ENCODE data around the gene CYP26A1.
A peak's percentile ranks its signal among the peaks of the same experiment; 100 is the strongest.

The CYP26A1 gene

DNA sequence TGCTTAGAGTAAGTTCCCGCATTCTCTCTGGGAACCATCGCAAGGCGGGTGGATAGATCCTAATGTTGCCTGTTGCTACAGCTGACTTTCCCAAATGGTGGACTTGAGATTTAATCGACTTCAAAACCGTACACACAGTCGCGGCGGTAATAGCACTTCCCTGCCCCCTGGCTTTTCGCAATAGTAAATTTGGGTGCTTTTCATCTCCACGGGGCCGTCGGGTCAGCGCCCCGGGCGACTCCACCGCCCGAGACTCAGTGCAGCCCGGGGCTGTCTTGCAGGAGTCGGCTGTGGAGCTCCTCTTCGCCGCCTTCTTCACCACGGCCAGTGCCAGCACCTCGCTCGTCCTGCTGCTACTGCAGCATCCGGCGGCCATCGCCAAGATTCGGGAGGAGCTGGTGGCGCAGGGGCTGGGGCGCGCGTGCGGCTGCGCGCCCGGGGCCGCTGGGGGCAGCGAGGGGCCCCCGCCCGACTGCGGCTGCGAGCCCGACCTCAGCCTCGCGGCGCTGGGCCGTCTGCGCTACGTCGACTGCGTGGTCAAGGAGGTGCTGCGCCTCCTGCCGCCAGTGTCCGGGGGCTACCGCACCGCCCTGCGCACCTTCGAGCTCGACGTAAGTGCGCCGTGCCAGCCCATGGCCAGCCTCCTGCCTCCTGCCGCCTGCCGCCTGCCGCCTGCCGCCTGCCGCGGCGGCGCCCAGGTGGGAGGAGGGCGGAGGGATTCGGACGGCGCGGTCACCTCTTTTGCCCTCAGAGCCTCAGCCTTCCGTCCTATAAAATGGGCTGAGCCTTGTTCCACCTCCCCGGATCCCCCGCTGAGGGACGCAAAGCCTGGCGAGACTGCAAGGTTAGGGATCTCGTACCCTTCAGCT is 7.8 kb upstream of the CYP26A1 start:
- DNase-seq: no peak

DNA sequence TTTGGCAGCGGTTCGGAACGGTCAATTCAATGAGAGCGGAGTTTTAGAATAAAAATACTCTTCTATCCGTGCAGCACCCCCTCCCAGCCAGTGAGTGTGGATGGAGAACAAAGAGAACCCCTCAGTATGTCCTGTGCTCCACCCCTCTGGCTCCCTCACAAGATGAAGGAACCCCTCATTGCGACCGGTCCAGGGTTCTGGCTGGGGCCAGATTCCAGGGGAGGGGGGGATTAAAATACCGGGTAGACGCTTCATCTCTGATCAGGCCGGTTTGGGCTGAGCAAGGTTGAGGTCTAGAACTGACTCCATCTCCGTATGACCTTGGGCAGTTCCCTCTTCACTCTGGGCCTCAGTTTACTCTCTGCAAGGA is 7.2 kb upstream of the CYP26A1 start:
- no peak for DNase-seq

DNA sequence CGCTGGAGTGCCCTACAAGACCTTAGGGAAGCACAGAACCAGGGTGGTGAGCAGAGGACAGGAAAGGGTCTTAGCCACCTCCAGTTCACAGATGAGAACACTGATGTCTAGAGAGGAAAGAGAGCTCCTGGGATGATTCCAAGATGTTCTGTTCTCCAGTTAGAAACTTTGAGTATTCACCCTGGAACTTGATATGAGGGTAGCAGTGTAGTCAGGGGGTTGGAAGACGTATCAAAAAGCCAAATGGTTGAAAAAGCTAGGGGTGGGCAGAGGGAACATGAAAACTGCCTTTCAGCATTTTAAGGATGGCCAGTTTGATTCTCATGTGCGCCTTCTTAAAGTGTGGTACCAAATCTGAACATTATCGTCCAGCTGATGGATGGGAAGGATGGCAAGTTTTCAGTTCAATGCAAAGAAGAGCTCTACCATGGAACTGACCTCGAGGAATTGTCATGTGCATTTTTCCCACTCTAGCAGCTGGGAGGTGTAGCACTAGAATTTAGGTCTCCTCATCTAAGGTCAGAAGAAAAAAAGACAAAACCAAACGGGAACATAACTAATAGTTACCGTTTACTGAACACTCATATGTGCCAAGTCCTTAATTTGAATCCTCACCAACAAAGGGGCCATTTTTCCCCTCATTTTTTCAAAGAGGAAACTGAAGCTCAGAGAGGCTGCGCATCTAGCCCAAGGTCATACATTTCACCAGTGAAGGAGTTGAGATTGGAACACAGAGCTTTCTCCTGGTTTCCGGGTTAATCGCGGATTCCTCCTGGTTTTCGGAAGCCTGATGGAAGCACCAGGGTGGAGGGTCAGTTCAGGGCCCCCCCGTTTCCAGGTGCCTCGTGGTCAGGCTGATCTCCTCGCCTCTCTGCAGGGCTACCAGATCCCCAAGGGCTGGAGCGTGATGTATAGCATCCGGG is 6.0 kb upstream of the CYP26A1 start:
- DNase-seq: no peak

DNA sequence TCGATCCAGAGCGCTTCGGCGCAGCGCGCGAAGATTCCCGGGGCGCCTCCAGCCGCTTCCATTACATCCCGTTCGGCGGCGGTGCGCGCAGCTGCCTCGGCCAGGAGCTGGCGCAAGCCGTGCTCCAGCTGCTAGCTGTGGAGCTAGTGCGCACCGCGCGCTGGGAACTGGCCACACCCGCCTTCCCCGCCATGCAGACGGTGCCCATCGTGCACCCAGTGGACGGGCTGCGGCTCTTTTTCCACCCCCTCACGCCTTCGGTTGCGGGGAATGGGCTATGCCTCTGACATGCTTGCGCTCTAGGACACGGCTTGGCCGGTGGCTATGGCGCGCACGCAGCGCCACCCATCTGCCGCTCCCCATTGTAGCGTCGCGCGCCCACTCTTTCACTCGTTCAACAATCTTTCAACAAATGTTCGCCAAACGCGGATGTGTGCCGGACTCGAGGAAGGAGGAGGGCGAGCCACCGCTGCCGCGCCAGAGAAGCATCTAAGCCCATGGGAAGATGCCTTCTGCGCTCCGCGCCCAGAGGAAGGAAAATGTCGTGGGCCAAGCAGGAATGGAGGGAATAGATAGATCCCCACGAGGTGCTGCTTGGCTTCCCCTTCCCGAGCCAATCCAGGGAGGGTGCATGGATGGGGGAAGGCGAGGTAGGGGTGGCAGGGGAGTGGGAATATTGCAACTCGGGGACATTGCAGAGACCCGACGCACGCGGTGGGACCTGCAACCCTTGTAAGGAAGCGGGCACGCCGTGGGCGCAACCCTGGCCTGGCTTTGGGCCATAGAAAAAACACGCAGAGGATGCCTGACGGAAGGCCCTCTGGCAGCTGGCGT is 5.1 kb upstream of the CYP26A1 start:
- no peak for DNase-seq

DNA sequence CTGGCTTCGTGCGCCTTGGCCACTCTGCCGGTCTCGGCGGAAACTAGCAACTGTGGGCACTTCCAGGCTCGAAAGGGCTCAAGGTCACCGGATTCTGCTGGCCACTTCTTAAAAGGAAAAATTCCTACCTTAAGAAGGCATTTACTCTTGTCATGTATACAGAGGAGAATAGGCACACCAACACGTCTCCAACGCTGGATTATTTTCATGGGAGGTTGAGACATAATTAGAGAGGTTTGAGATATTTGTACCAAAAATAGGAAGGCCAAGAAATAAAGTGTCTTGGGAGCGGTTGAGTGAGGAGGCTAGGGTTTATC is 4.5 kb upstream of the CYP26A1 start:
- no peak for DNase-seq

DNA sequence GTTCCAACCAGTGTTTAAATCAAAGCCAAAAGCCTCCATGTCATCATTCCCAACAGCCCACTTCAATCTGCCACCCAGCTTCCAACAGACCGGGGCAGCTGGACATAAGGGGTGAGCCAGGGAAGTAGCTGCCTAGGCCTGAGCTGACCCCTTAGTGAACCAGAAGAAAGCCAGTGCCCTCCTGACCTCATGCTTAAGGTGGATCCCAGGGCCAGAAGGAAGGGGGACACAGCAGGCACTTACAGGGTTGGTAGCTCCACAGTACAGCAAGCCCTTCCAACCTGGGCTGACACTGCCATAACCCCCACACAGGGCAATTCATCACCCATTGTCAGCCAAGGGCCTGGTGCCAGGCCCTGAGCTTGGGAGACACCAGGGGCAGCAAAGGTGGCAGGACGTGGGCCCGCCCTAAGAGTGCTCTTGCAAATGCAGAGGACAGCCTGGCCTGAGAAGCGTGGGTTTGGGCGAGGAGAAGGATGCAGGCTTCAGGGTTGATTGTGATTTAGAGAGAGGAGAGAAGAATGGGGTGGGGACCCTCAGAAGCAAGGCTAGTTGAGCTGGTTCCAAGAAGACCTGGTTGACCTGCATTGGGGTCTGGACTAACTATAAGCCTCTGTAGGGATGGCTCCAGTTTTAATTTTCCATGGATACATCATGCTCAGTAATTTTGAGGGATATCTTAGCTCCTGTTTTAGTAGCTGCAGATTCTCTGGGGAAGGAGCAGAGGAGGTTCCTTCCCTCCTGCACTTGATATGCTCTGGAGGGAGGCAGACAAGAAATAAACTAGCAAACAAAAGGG is 3.1 kb upstream of the CYP26A1 start:
- DNase-seq: no peak

DNA sequence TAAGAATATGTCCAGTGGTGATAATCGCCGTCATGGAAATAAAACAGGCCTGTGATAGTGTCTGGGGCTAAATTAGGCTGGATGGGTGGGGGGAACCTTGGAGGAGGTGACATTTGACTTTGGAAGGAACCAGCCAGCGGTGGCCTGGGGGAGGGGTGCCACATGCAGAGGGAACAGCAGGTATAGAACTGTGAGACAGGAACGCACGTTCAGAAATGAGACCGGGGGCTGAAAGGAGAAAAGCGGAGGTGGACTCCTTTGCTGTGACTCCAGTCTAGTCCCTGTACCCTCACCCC is 2.6 kb upstream of the CYP26A1 start:
- no peak for DNase-seq

DNA sequence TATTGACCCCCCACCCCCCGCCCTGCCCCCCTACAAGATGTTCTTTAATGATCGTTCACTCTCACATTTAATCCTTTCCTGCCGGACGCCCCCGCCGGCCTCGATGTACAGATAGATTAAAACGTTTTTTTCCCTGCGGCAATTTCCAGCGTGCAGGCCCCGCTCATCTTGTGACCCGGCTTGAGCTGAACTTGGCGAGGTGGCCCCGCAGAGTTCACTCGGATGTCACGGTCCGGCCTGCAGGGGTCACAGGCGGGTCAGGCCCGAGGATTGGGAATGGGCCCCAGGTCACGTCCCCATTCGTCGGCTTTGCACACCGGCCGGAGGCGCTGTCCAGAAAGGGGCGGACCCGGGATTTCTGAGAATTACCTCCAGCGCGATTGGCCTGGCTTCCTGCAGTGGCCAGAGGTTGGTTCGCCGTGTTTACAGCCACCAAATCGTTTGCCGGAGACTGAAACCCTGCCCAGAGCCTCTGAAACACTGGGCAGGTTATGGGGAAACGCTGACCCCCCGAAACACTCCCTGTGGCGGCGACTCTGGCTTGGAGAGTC is 1.9 kb upstream of the CYP26A1 start:
- no peak for DNase-seq

DNA sequence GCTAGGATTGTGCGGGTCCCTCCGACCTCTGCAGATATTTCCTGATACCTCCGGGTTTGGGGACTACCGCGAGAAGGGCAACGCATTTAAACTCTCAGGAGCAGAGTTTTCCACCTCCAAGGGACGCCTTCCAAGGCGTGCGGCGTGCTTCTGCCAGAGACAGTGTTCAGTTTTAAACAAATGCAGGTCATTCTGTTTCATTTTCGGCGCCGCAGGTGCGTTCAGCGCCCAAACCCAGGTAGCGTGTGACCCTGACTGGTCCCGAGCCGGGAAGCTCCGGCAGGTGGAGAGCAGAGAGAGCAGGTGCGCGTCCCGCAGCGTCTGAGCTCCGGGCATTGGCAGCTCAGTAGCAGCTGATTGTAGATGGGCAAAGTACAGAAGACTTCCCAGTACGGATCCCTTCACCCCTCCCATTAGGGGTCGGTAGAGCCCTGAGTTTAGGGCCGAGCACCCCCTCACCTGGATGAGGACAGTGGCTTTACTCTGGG is 1.4 kb upstream of the CYP26A1 start:
- DNase-seq: no peak

DNA sequence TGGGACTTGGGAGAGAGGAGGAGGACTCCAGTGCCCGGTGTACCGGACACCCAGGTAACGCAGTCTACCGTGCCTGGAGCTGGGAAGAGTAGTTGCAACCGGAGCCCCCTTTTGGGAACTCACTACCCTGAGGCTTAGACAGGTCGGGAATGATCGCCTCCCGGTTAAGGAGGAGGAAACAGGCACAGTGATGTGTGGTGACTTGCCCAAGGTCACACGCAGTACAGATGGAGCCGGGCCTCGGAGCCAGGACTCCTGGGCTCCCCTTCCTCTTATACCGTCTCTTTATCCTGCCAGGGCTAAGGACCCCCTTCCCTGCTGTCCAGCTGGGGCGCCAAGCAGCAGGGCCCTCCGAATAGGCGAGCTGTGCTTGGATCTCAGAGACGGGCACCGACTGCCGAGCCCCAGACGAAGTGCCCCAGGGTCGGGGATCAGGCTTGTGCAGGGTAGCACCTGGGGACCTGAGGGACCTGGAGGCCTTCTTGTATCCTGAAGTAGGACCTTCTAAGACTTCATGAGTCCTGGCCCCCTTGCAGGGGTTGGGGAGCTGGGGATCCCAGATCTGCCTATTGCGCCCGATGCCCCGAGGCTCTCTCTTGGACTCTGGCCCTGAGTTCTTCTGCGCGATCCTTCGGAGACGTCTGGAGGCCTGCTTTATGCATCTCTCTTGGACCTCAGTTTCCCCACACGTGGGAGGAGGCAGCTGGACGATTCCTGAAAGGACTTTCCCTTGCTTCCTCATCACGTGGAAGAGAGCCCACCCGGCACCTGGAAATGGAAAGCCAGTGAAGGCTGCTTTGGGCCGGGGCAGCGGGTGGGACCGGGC is 767 bp upstream of the CYP26A1 start:
- DNase-seq: no peak

DNA sequence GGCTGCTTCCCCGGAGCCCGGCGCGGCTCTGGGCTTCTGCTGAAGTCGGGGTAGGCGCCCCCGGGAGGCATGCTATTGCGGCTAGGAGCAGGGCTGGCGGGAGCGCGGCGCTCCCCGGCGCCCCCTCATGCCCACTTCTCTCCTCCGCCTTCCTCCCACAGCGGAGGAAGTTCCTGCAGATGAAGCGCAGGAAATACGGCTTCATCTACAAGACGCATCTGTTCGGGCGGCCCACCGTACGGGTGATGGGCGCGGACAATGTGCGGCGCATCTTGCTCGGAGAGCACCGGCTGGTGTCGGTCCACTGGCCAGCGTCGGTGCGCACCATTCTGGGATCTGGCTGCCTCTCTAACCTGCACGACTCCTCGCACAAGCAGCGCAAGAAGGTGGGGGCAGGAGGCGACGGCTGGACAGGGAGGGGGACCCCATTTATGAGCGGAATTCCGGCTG is 479 bp downstream of the CYP26A1 start:
- peak; percentile 19 for DNase-seq

DNA sequence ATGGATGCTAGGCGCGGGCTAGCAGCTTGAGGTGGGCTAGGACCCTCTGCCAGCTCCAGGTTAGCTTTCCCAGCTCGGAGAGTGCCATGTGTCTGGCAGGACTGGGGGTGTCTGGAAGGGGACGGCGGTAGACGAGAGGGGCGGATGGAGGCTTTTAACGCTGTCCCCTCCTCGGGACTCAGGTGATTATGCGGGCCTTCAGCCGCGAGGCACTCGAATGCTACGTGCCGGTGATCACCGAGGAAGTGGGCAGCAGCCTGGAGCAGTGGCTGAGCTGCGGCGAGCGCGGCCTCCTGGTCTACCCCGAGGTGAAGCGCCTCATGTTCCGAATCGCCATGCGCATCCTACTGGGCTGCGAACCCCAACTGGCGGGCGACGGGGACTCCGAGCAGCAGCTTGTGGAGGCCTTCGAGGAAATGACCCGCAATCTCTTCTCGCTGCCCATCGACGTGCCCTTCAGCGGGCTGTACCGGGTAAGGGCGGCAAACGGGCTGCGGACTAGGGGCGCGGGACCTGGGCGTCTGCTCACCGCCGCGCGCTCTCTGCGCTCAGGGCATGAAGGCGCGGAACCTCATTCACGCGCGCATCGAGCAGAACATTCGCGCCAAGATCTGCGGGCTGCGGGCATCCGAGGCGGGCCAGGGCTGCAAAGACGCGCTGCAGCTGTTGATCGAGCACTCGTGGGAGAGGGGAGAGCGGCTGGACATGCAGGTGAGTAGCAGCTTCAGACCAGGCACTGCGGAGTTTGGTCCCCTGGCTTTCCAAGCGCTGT is 1.1 kb downstream of the CYP26A1 start:
- no peak for DNase-seq

DNA sequence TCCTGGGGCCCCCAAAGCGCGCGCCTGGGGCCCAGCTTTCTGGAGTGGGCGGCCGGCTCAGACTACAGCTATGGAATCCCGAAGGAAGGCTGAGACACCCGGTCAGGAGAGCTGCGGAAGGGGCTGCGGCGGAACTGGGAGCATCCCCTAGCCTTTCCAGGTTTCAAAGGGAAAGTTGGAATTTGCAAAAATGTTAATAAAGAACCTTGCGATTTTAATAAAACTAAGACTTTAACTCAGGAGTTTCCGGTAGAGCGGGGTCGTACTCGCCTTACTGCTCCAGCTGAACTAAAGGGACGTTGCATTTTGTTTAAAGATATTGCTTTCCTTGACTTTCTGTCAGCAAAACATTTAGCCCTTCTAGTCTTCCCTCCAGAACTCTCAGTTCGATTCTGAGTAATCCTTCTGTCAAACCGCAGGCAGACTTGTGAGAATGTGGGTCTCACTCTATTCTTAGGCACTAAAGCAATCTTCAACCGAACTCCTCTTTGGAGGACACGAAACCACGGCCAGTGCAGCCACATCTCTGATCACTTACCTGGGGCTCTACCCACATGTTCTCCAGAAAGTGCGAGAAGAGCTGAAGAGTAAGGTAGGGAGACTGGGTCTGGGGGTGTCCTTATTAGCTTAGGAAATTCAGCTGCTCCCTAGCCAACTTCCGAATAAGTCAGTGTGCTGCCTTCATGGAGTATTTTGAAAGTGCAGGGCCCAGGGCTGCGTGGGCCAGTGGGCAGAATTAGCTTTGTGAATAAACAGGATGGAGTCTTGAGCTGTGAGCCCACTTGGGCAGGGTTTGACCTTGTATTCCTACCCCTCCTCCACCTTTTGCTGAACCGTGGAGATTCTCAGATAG is 1.9 kb downstream of the CYP26A1 start:
- DNase-seq: no peak

DNA sequence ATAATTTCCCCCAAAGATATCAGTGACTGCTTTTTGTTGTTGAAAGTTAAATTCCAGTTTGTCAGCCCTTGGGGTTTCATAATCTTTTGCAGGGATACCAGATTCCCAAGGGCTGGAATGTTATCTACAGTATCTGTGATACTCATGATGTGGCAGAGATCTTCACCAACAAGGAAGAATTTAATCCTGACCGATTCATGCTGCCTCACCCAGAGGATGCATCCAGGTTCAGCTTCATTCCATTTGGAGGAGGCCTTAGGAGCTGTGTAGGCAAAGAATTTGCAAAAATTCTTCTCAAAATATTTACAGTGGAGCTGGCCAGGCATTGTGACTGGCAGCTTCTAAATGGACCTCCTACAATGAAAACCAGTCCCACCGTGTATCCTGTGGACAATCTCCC is 3.2 kb downstream of the CYP26A1 start:
- DNase-seq: no peak

DNA sequence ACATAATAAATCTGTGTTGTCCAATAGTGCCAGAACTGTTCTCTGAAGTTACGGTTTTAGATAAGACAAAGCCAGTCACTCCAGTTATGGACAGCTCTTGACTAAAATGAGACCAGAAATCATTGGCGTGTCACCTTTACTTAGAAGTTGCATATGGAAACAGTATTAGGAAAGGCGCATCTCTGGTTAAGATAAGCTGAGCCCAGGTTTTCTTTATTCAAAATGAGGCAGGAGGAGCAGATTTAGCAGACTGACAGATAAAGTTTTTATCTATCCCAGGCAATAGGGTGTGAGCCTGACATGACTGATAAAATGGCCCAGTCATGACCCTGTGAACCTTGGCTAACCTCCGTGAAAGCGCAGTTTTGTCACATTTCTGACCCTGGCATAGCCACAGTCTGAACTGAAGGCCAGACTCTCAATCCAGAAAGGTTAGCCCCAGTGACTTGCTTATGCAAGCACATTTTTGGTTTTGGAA is 4.2 kb downstream of the CYP26A1 start:
- DNase-seq: no peak

DNA sequence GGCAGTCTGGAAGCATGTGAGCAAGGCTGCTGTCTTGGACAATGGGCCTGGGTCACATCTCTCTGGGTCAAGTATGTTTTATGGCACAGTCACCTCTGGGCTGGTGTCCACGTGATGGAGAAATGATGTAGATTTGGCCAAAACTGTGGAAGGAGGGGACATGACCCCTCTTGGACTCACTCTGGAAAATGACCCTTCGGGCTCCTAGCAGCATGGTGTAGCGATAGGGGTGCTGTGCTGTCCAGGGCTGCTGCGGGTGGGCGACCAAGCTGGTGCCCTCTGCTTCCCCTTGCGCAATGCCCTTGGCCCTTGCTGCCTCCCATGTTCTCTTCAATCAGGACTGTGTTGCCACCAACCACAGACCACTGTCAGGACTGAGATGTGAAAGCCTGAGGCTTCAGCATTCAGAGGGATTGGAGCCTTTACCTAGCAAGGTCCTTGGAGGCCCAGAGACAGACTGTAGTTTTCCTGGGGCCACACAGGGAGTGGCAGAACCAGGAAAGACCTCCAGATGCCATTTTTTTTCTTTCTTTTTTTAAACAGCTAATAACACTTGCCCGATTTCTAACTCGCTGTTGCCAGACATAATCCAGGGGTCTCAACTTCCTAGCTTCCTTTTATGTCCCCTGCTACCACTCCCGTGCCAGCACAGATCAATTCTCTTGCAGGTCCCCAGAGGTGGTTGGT is 6.1 kb downstream of the CYP26A1 start:
- DNase-seq: no peak

DNA sequence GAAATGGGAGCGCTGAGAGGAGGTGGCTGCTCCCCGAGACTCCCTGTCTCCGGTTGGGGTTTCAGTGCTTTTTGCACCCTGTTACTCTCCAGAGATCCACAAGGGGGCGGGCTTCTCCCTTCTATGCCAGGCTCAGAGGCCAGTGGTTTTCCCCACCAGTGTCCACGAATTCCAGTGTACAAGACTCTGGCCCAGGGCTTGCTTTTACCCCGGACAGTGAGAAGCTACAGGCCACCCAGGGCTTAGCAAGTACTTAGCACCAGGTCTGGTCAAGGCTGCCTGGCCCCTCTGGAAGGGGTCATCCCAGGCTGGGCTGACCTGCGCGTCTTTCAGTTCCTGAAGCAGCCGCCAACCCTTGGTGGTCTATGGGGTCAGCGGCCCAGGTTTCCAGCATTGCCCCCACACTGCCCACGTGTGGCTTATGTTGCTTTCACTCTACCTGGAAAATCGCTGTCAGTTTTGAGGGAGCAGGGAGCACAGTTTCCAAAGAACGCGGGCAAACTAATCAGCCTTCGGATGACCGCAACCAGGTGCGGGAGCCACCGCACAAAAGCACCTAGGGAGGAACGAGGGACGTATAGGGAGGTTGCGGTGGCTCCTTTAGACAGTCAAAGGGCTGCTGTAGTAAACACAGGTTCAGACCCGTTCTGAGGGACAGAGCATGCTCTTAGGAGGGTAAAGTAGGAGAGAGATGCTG is 6.8 kb downstream of the CYP26A1 start:
- no peak for DNase-seq

DNA sequence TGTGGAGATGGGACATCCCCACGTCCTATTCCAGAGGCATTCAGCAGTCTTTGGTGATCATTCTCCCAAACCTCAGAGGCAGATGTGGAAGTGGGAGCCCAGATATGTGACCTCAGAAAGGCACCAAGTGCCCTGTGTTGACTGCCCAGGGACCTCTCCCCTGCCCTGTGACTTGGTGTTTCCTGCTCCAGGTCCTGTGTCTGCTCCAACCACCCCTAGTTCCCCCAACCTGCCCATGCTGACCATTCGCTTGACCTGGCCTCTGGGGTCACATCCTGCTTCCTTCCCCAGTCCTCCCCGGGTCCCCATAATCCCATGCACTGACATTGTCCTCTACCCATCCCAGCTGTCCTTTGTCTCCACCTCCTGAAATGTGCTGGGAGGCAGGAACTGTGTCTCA is 7.6 kb downstream of the CYP26A1 start:
- no peak for DNase-seq

Measured in NCI-H2171 (cell line).